ENCODE data around the gene PALLD.
"Not testable (repeated sequence)": the region's sequence is repeated elsewhere in the genome, so short reads cannot be mapped to it uniquely, and the experiment has no call there.

The PALLD gene

GRCh38 chr4:168803732-168804131, 306.9 kb downstream of the PALLD start:
- peak; percentile 86 for DNase-seq

DNA sequence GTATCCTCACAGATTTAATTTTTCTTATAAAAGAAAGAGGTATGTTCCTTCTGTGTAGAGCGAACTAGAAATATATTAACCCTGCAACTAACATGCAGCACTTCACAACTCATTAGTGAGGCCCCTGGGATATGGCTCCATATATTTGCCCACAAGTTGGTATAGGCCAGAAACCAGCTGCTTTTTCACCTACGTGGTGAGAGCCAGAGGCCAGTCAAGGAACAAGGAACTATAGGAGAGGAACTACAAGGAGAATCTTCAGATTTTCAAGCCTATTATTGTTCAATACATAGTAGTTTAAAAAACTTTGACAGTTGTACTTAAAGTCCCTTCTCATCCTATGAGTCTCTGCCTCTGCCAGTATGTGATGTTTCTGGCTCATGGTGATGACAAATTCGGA, 307.3 kb downstream of the PALLD start:
- no peak for DNase-seq

DNA sequence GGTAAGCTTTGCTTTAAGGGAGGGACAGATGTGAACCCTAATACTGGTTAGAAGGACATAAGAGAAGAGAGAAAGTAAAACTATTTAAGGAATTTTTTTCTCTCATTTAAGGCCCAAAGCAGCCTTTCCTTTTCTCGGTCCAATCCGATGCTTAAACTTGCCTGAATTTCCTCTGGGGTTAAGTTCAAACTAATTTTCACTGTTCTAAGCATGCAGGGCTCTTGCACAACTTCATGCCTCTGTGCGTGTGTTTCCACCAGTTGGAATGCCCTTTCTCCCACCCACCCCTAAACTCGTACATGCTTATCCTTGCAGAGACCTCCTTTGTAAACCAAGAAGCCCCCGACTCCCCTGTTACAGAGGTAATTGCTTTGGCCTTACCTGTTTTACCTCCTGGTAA, 308.5 kb downstream of the PALLD start:
- DNase-seq = no peak

- DNase-seq = not testable (repeated sequence)
These were observed 309.4 kb downstream of the PALLD start for GRCh38 chr4:168806247-168806646.

DNA sequence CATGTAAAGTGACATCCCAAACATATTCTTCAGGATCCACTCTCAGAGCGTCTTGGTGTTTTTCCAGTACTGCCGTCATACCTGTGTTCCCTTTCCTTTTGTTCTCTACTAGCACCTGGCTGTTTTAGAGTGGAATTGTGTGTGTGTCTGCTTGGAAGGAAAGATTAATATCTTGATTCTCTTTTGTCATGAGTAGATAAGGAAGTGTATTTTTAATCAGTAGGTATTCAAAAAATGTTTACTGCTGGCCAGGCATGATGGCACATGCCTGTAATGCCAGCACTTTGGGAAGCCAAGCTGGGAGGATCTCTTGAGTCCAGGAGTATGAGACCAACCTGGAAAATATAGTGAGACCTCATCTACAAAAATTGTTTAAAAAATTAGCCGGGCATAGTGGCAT, 314.4 kb downstream of the PALLD start:
- no peak for DNase-seq

DNA sequence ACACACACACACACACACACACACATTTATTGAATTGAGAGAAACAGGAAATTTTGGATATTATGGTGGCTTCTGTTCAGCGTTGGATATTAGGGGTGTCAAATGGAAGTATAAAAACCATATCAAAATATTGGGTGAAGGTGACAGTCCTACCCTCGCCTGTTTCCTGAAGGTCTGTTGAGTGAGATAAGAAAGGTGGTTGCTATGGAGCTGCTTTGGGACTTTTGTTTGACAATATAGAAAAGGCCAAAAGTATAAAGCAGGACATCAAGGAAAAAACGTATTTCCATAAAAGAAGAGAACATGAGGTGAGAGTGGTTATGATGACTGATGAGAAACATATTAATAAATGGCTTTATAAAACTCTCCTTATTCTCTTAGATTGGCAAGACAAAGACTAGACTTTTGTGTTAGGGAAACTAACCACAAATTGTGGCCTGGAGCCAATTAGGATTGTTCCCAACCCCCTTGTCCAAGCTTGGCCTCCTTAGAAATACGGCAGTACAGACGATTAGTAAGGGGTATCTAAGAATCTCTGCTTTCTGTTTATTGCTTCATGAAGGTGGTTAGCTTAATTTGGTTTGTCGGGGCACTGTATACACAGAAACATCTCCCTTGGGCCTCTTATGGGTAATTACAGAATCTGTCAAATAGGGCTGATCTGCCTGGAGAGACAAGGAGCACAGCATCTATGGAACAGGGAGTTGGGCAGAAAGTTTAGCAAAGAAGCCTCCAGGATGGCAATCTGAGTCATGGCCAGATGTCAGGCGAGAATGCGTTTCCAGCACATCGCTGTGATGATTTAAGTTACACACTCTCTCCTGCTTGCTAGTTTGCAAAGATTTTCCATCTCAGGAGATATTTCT, 315.2 kb downstream of the PALLD start:
- peak; percentile 88 for DNase-seq

DNA sequence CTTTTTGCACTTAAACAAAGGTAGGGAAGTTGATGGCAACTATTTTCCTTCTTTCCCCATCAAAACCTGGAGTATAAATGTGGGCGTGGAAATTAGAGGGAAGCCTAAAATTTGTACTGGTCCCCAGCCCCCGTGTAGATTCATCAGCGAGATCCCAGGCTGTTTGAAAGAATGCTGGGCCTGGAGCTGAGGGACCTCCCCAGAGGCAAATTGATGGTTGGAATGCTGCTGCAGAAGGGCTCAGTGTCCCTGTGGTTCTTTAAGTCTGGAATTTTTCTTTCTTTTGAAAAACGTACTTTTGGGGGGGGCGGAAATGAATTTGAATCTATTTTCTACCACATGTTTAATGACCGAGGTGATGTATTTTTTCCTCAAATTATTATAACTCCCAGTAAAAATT, 316.0 kb downstream of the PALLD start:
- DNase-seq = peak; percentile 89

- peak; percentile 53 for DNase-seq
These were observed 317.0 kb downstream of the PALLD start for GRCh38 chr4:168813890-168814289.

DNA sequence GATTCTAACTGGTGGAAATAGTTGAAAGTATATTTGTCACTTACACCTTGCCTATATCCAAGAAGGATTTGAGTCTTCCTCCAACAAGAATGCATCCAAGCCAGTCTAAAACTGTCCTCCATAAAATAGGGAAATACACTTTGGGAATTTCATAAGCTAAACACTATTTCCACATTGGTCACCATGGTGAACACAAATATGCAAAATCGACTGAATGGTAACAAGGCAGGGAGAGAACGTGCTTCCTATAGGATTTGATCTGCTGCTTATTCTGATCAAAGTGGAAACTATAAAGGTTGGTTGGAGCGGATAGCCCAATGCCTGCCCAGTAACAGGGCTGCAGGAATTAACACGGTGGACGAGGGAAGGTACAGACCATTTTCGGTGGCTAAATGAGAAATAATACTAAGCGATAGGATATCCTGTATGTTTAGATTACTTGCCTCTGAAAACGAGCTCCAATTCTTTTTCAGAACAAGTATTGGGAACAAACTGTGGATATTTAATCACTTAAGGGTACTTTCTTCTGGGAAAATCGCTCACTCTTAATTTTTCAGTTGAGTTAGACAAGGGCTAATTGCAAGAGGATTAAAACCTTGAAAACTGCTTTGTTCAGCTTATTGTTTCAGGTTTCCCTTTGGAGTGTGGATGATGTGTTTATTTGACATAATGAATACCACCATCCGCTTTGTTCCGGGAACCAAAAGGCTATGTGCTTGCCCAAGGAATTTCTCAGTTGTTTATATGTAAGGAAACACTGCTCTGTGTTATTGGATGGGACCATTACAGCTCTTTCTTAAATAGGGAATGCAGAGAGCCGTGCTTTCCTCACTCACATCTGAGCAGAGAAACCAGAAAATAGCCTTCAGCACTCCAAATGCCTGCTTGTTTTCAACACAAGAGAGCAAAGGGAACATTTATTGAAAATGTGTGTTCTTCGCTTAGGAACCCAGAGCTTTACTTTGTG, 318.8 kb downstream of the PALLD start:
- DNase-seq = peak; percentile 65

DNA sequence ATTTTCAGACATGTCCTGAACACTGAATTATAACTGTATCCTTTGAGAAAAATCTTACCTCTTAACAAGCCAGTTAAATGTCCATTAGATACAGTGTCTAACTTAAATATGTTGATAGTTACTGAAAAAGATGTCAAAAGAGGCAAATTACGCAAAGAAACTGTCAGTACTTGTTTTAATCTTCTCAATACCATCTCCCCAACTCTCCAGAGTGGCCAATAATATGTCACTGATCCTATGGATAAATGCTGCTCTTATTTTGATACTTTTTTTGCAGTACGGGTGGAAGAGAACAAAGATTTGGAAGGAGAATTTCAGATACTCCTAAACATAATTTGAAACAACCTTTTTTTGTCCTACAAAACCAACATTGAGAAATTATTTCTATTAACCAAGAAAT, 320.5 kb downstream of the PALLD start:
- DNase-seq = no peak

GRCh38 chr4:168822481-168822880, 325.6 kb downstream of the PALLD start:
- no peak for DNase-seq

DNA sequence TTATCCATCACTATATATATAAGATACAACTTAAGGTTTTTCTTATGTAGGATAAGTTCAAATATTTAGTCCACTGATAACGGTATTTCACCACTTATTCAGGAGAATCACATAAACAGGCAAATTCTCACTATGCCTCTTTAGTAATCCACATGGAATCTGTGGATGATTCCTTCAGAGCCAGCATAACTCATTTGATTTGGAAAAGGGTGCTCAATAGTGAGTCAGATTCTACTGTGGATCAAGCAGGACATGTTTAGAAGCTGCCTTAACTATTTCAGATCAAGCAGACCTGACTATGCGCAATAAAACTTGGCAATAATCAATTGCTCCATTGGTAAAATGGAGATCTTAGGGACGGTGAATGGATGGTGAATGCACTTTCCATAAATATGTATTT, 329.1 kb downstream of the PALLD start:
- DNase-seq = peak; percentile 62

- DNase-seq = no peak
These were observed 329.8 kb downstream of the PALLD start for GRCh38 chr4:168826620-168827019.

DNA sequence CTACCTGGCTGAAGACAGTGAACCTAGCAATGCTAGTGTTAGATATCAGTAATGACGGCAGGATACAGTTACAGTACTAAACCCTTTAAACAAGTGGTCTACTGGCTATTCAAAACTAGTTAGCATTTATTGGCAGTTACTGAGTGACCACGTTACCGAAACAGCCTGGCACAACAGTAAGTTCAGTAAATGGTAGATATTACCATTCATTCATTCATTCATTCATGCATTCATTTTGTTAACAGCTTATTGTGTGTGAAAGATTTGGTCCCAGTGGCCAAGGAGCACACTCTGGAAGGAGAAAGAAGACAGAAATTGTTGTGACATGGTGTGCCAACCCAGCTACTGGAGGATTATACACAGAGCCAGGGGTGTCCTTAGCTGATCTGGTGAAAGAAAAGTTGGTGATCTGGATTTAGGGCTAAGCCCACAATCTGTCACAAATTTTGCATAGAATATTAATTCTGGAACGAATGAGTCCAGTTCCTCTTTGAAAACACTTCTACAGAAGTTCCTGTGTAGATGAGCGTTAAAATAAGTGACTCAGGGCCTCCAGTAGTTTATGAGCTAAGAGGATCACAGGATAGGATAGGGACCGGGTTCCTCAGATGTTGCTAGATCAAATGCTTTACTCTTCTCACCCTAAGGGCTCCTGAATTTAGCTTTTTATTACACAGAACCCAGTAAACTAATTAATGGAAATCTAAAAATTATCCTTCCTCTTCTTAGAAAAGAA, 334.1 kb downstream of the PALLD start:
- DNase-seq = no peak

- no peak for DNase-seq
These were observed 334.7 kb downstream of the PALLD start for GRCh38 chr4:168831585-168831918.

GRCh38 chr4:168831919-168832762, 335.3 kb downstream of the PALLD start:
- DNase-seq = peak; percentile 83

- no peak for DNase-seq
These were observed 336.1 kb downstream of the PALLD start for GRCh38 chr4:168832763-168833575.

DNA sequence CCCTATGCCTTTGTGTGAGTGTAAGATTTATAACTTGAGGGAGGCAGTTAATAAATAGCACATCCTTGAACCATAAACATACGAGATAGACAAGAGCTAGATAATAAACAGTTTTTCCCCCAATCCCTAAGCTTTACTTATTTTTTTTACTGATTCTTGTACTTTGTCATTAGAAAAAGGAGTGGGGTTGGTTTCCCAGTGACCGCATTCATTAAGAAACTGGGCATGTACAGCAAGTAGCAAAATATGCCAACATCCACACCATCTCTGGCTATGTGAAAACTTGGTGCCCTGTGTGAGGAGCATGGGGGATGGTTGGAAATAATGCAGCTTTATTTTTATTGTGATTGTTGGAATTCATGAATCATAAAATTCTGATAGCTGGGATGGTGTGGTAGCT, 337.0 kb downstream of the PALLD start:
- no peak for DNase-seq

- DNase-seq = no peak
These were observed 339.1 kb downstream of the PALLD start for GRCh38 chr4:168835880-168836454.

GRCh38 chr4:168836490-168836889, 339.6 kb downstream of the PALLD start:
- no peak for DNase-seq

DNA sequence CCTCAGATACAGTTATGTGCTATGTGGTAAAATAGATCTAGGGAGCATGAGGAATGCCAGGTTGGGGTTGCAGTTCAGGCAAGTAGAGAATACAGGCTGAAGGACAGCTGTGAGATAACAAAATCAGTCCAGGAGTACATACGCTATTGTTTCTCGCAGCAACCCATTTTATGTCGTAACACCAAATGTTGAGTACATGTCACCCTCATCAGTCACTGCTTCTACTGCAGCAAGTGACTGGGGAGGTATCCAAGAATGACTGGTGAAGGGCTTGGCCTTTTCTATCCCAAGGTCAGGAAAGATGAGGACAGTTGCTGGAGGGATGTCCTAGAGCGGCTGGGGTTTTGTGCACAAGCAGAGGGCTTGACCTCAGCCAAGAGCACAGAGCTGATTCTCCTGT, 341.1 kb downstream of the PALLD start:
- DNase-seq = no peak
